LoVo (cell line): Measurements from ENCODE around the gene SMC3.
"Not testable (repeated sequence)": the region's sequence is repeated elsewhere in the genome, so short reads cannot be mapped to it uniquely, and the experiment has no call there.

Source experiments
- DNase-seq: peaks from one replicate; pipeline ENCODE4 v3.0.0-alpha.2; 2016; ENCODE audit warnings: low spot score

Gene SMC3

GRCh38 chr10:110625951-110626855 is 58.7 kb downstream of the SMC3 start:
- DNase-seq, result no peak

GRCh38 chr10:110628161-110628560 is 60.7 kb downstream of the SMC3 start:
- no peak for DNase-seq

GRCh38 chr10:110629680-110630191 is 62.2 kb downstream of the SMC3 start:
- DNase-seq, result peak; percentile 50

- no peak for DNase-seq
These were observed 64.4 kb downstream of the SMC3 start for GRCh38 chr10:110631934-110632333.

- DNase-seq, result no peak
These were observed 65.2 kb downstream of the SMC3 start for GRCh38 chr10:110632591-110633215.

GRCh38 chr10:110634527-110635209 is 67.2 kb downstream of the SMC3 start:
- DNase-seq, result peak; percentile 63

GRCh38 chr10:110636572-110636931 is 69.1 kb downstream of the SMC3 start:
- no peak for DNase-seq

- DNase-seq, result no peak
These were observed 69.5 kb downstream of the SMC3 start for GRCh38 chr10:110636932-110637557.

GRCh38 chr10:110637558-110638053 is 70.1 kb downstream of the SMC3 start:
- no peak for DNase-seq

GRCh38 chr10:110638319-110638718 is 70.8 kb downstream of the SMC3 start:
- no peak for DNase-seq

- DNase-seq, result not testable (repeated sequence)
These were observed 71.6 kb downstream of the SMC3 start for GRCh38 chr10:110639046-110639445.

GRCh38 chr10:110639858-110640257 is 72.4 kb downstream of the SMC3 start:
- not testable (repeated sequence) for DNase-seq

- no peak for DNase-seq
These were observed 73.8 kb downstream of the SMC3 start for GRCh38 chr10:110641256-110641655.

- DNase-seq, result no peak
These were observed 74.9 kb downstream of the SMC3 start for GRCh38 chr10:110642204-110643034.

GRCh38 chr10:110643035-110643652 is 75.6 kb downstream of the SMC3 start:
- no peak for DNase-seq

GRCh38 chr10:110643653-110644597 is 76.4 kb downstream of the SMC3 start, which contains the start of gene RBM20:
RBM20 (plus strand) TSS chr10:110644336; CDS start chr10:110644455, 119 bp downstream.
- no peak for DNase-seq

GRCh38 chr10:110644598-110645462 is 77.3 kb downstream of the SMC3 start:
- DNase-seq, result no peak

GRCh38 chr10:110646417-110647135 is 79.1 kb downstream of the SMC3 start:
- no peak for DNase-seq
